HCT116 (cell line): Measurements from ENCODE around the gene NTN4. TPM values are rescaled to one million over a fixed set of nuclear protein-coding genes. Genes with fewer than 3 reads are reported as not detected.

ENCODE experiments used
- ATAC-seq: fragments of 200-7000 bp; cut with Tn5 transposase; 2 replicates; pipeline ENCODE4 v1.9.1; 2020; ENCODE audit warnings: mild to moderate bottlenecking, moderate library complexity
- BruUV-seq: library from RNA; stranded (reverse); fragments of 400-500 nt; replicated peaks from 2 replicates; lab custom pipeline; 2021; lab: Mats Ljungman, UMichigan
- CTCF ChIA-PET: fragments of 300-600 bp; sonication (Branson Sonifier 250); formaldehyde crosslinking; loops from one replicate; lab custom pipeline; 2021; ENCODE audit warnings: antibody characterized with exemption; lab: Charles Lee
- POLR2A ChIA-PET: fragments of 300-600, 350-600 bp; sonication (Branson Sonifier 250); formaldehyde crosslinking; loops from one replicate; lab custom pipeline; 2021; ENCODE audit warnings: antibody characterized with exemption; lab: Charles Lee
- RAD21 ChIA-PET, 2 experiments: fragments of 300-600 bp; sonication (Branson Sonifier 250); formaldehyde crosslinking; loops; one replicate each; lab custom pipeline; 2023; ENCODE audit warnings: low total read pairs in 2 of 2; ENCODE audit not compliant: uncharacterized antibody in 2 of 2, unreplicated experiment in 2 of 2, low non-redundant PET in 1 of 2; lab: Charles Lee
- DNase-seq: peaks from one replicate; pipeline ENCODE4 v3.0.0-alpha.2; 2010; ENCODE audit warnings: low read depth, low spot score
- H2AFZ ChIP-seq: fragments of 200-600 bp; shearing (Covaris generic), sonication (generic); 2 replicates; pipeline ENCODE4 v1.6.1; 2017; ENCODE audit warnings: low read depth, mixed run types, mixed read lengths, antibody characterized with exemption, low read length; ENCODE audit not compliant: poor library complexity, severe bottlenecking
- H3K27ac ChIP-seq: 2 replicates; pipeline ENCODE4 v1.5.1; 2012; ENCODE audit warnings: low read depth, low read length
- H3K27me3 ChIP-seq: fragments of 200-600 bp; sonication (generic); 2 replicates; pipeline ENCODE4 v1.6.1; 2016; ENCODE audit warnings: mixed run types, low read length, mixed read lengths; ENCODE audit not compliant: insufficient read depth
- H3K36me3 ChIP-seq, 2 experiments: fragments of 200-500 bp in 1 of 2; fragments of 200-600 bp in 1 of 2; sonication (Bioruptor generic) in 1 of 2; sonication (generic) in 1 of 2; 2 replicates each; pipeline versions ENCODE4 v1.5.1 to v1.6.1; 2014 to 2016; ENCODE audit warnings: low read length in 2 of 2, inconsistent platforms in 1 of 2, mixed read lengths in 1 of 2, mixed run types in 1 of 2; ENCODE audit not compliant: insufficient read depth in 2 of 2, control insufficient read depth in 1 of 2
- H3K4me1 ChIP-seq, 2 experiments: fragments of 200-600 bp in 1 of 2; sonication (generic) in 1 of 2; 2 replicates each; pipeline versions ENCODE4 v1.5.1 to v1.6.1; 2012 to 2017; ENCODE audit warnings: low read length in 2 of 2, inconsistent platforms in 1 of 2, mild to moderate bottlenecking in 1 of 2, mixed read lengths in 1 of 2, mixed run types in 1 of 2, moderate library complexity in 1 of 2; ENCODE audit not compliant: insufficient read depth in 2 of 2, control insufficient read depth in 1 of 2
- H3K4me2 ChIP-seq: fragments of 200-600 bp; sonication (generic); 2 replicates; pipeline ENCODE4 v1.6.1; 2017; ENCODE audit warnings: mixed run types, low read length, mixed read lengths
- H3K4me3 ChIP-seq, 2 experiments: fragments of 200-600 bp in 1 of 2; sonication (generic) in 1 of 2; replicated peaks in 1 of 2; 2 replicates each; pipeline ENCODE4 v1.5.1; 2011 to 2016; ENCODE audit warnings: low read length in 2 of 2, control low read depth in 1 of 2, low read depth in 1 of 2, mild to moderate bottlenecking in 1 of 2, mixed read lengths in 1 of 2, mixed run types in 1 of 2
- H3K79me2 ChIP-seq: fragments of 200-600 bp; sonication (generic); 2 replicates; pipeline ENCODE4 v1.6.1; 2017; ENCODE audit warnings: mild to moderate bottlenecking, mixed run types, low read length, moderate library complexity, mixed read lengths; ENCODE audit not compliant: insufficient read depth
- H3K9ac ChIP-seq: fragments of 200-600 bp; sonication (generic); 2 replicates; pipeline ENCODE4 v1.6.1; 2016; ENCODE audit warnings: low read length, mixed read lengths
- H3K9me2 ChIP-seq: fragments of 200-600 bp; sonication (generic), shearing (Covaris generic); 2 replicates; pipeline ENCODE4 v1.6.1; 2017; ENCODE audit warnings: mixed run types, mild to moderate bottlenecking, moderate library complexity; ENCODE audit not compliant: insufficient read depth
- H3K9me3 ChIP-seq, 2 experiments: fragments of 200-500 bp in 1 of 2; fragments of 200-600 bp in 1 of 2; sonication (Bioruptor generic) in 1 of 2; sonication (generic) in 1 of 2; 2 replicates each; pipeline ENCODE4 v1.6.1; 2014 to 2017; ENCODE audit warnings: low read length in 2 of 2, mixed read lengths in 2 of 2, inconsistent platforms in 1 of 2, low read depth in 1 of 2, mild to moderate bottlenecking in 1 of 2, mixed run types in 1 of 2, moderate library complexity in 1 of 2; ENCODE audit not compliant: control insufficient read depth in 1 of 2, insufficient read depth in 1 of 2
- H4K20me1 ChIP-seq: fragments of 200-600 bp; sonication (generic), shearing (Covaris generic); 2 replicates; pipeline ENCODE4 v1.6.1; 2017; ENCODE audit warnings: mixed run types, mild to moderate bottlenecking, moderate library complexity; ENCODE audit not compliant: insufficient read depth
- ATF3 ChIP-seq: IDR thresholded peaks from 2 replicates; pipeline ENCODE4 v1.6.1; 2012
- CEBPB ChIP-seq: IDR thresholded peaks from 2 replicates; pipeline ENCODE4 v1.6.1; 2012; ENCODE audit warnings: low read depth
- CTCF ChIP-seq, 3 experiments: fragments of 200-600 bp in 1 of 3; sonication (generic) in 1 of 3; IDR thresholded peaks in 2 of 3; conservative IDR thresholded peaks in 1 of 3; 2 replicates each; pipeline ENCODE4 v1.5.1; 2012 to 2017; ENCODE audit warnings: low read depth in 2 of 3, low read length in 2 of 3, antibody characterized with exemption in 1 of 3, borderline replicate concordance in 1 of 3, control low read depth in 1 of 3, mild to moderate bottlenecking in 1 of 3, mixed read lengths in 1 of 3, mixed run types in 1 of 3, moderate library complexity in 1 of 3; ENCODE audit not compliant: insufficient read depth in 1 of 3
- EGR1 ChIP-seq: IDR thresholded peaks from 2 replicates; pipeline ENCODE4 v1.6.1; 2012; ENCODE audit warnings: low read depth
- EZH2 ChIP-seq: fragments of 200-600 bp; sonication (generic); IDR thresholded peaks from 2 replicates; pipeline ENCODE4 v1.6.1; 2017; ENCODE audit warnings: antibody characterized with exemption, mixed run types
- FOSL1 ChIP-seq: IDR thresholded peaks from 2 replicates; pipeline ENCODE4 v1.6.1; 2012; ENCODE audit warnings: low read depth
- MAX ChIP-seq: IDR thresholded peaks from 2 replicates; pipeline ENCODE4 v1.6.1; 2012
- POLR2A ChIP-seq: IDR thresholded peaks from 2 replicates; pipeline ENCODE4 v1.7.0; 2011; ENCODE audit warnings: borderline replicate concordance; ENCODE audit not compliant: insufficient read depth, insufficient read length; ENCODE audit errors: extremely low read depth
- POLR2AphosphoS5 ChIP-seq: IDR thresholded peaks from 2 replicates; pipeline ENCODE4 v1.6.1; 2011; ENCODE audit warnings: mild to moderate bottlenecking, low read depth, low read length, moderate library complexity
- RAD21 ChIP-seq: IDR thresholded peaks from 2 replicates; pipeline ENCODE4 v1.6.1; 2012; ENCODE audit warnings: low read depth, mild to moderate bottlenecking
- REST ChIP-seq: IDR thresholded peaks from 2 replicates; pipeline ENCODE4 v1.6.1; 2012; ENCODE audit warnings: low read depth
- SIN3A ChIP-seq: IDR thresholded peaks from 2 replicates; pipeline ENCODE4 v1.6.1; 2012; ENCODE audit warnings: low read depth
- SP1 ChIP-seq: IDR thresholded peaks from 2 replicates; pipeline ENCODE4 v1.6.1; 2012; ENCODE audit warnings: low read depth
- SRF ChIP-seq: IDR thresholded peaks from 2 replicates; pipeline ENCODE4 v1.6.1; 2012; ENCODE audit warnings: low read depth
- TCF7L2 ChIP-seq: IDR thresholded peaks from 2 replicates; pipeline ENCODE4 v1.7.0; 2011; ENCODE audit warnings: borderline replicate concordance, inconsistent platforms; ENCODE audit not compliant: insufficient read depth, insufficient read length; ENCODE audit errors: extremely low read depth
- YY1 ChIP-seq: IDR thresholded peaks from 2 replicates; pipeline ENCODE4 v1.6.1; 2011; ENCODE audit warnings: low read length, low read depth, moderate library complexity, mild to moderate bottlenecking; ENCODE audit not compliant: insufficient replicate concordance; ENCODE audit errors: extremely low read depth
- ZBTB33 ChIP-seq: IDR thresholded peaks from 2 replicates; pipeline ENCODE4 v1.6.1; 2011; ENCODE audit warnings: mild to moderate bottlenecking, low read length, moderate library complexity; ENCODE audit not compliant: insufficient replicate concordance; ENCODE audit errors: extremely low read depth
- ZFX ChIP-seq: fragments of 450-650 bp; IDR thresholded peaks from 2 replicates; pipeline ENCODE4 v1.6.1; 2017
- ZNF274 ChIP-seq: fragments of 200-500 bp; sonication (Bioruptor generic); IDR thresholded peaks from 2 replicates; pipeline ENCODE4 v1.6.1; 2014; ENCODE audit warnings: mild to moderate bottlenecking, low read depth, low read length, inconsistent platforms
- intact Hi-C: fragments of 100-400 bp; cut with micrococcal nuclease; formaldehyde crosslinking; loops from 2 replicates; pipeline ENCODE4 v1.10.0; 2022
- total RNA-seq: library from RNA; stranded (reverse); gene quantifications from one replicate; pipeline ENCODE4 v1.2.1, GENCODE V29; 2021; ENCODE audit not compliant: unreplicated experiment

NTN4 gene
- total RNA-seq, 1 experiment from 2014 or later = 4.3 TPM

GRCh38 chr12:95703986-95704385 lies 86.6 kb downstream of the NTN4 start:
- BruUV-seq = no TSS peak
- Histone ChIP-seq H3K4me3 (no peak overlapping the region), H3K36me3 (no peaks in the 10 kb centered on the region), H3K27ac (no peak overlapping the region), H4K20me1 (no peaks in the 10 kb centered on the region), H3K4me1 (peaks cover 0 to 20% of the 10 kb centered on the region in 2 experiments; a peak in 2 of 4 replicates), H2AFZ (no peak overlapping the region), H3K9ac (no peak overlapping the region), H3K4me2 (no peak overlapping the region), H3K79me2 (no peaks in the 10 kb centered on the region), H3K9me3 (no peaks in the 10 kb centered on the region), H3K27me3 (no peaks in the 10 kb centered on the region), H3K9me2 (no peaks in the 10 kb centered on the region)
- ChIA-PET RAD21 (no interaction called here), POLR2A (no interaction called here), CTCF (no interaction called here)
- no peak for DNase-seq
- intact Hi-C loops = no loop called here
- no peak for ATAC-seq
- TF ChIP-seq ATF3 (no peak), REST (no peak), SRF (no peak), SP1 (no peak), RAD21 (no peak), MAX (no peak), POLR2A (no peak), CEBPB (no peak), YY1 (no peak), ZFX (no peak), ZBTB33 (no peak), TCF7L2 (no peak), POLR2AphosphoS5 (no peak), ZNF274 (no peak), EZH2 (no peak), CTCF (IDR thresholded peaks at IDR 0.05 in 2 of 3, conservative IDR thresholded peaks at IDR 0.05 in 1 of 3; ENCODE audit: borderline replicate concordance in 1 of 3, insufficient read depth in 1 of 3, low read depth in 2 of 3, low read length in 2 of 3) (no peak), EGR1 (no peak), SIN3A (no peak), FOSL1 (no peak)
